NCI-H187 treated with DMSO at 0.1 percent for 48 hours (cell line): ENCODE measurements around the gene POLR3H.
"Not testable (repeated sequence)": the region's sequence is repeated elsewhere in the genome, so short reads cannot be mapped to it uniquely, and the experiment has no call there.

ENCODE experiments used
- DNase-seq: peaks from one replicate; lab custom pipeline; 2025; lab: John Stamatoyannopoulos, UW

The POLR3H gene

DNA sequence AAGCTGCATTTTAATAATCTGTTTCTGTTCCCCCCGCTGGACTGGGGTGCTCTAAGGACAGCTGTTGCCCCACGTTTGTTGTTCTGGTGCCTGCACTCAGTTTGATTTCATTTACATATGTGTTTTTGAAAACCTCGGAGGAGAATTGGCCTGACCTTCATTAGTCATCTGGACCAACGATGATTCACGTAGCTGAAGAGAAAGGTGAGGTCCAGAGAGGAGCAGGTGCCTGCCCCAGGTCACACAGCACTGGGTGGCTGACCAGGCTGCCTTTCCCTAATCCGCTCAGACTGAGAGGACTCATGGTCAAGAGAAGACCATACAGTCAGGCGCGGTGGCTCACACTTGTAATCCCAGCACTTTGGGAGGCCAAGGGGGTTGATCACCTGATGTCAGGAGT lies 20.3 kb upstream of the POLR3H start:
- no peak for DNase-seq

DNA sequence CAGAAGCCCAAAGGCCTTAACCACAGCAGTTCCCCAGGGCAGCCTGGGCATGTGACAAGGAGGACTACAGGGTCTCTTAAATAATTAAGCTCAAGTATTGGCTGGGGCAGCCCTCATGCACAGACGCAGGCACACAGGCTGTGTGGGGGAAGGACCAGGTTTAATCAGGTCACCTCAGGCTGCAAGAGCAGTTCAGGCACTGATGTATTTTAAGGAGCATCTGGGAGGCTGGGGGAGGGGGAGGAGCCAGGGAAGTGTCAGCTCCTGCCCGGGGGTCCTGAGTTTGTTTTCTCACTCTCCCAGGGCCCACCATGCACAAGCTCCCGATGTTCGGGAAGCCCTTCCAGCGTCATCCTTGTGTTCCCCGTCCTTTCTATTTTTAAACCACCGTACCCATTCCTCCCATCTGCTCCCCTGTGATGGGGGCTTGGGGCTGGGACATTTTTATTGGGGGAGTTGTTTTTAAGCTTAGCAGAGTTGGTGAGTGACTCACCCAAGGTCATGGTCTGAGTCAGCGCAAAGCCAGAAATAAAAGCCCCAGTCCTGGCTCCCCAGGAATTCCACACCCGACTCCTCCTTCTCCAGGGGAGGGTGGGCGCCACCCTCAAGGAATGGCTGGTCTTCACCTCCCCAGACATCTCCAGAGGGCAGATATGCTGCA lies 18.9 kb upstream of the POLR3H start:
- no peak for DNase-seq

DNA sequence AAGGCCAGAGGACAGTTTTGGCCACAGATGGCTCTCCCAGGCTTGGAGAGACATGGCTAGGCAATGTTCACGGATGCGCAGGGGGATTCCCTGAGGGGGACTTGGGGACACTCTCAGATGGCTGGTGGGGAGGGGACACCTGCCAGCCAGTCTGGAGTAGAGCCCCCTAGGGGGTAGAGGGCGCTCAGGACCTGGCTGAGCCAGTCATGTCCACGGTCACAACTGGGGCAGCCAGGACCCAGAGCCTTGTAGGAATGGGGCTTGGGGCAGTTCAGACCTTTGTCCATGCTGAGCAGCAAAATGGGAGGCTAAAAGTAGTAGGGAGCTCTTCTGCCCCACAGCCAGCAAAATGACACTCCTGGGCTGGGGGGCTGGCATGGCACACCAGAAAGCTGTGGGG lies 18.2 kb upstream of the POLR3H start:
- no peak for DNase-seq

DNA sequence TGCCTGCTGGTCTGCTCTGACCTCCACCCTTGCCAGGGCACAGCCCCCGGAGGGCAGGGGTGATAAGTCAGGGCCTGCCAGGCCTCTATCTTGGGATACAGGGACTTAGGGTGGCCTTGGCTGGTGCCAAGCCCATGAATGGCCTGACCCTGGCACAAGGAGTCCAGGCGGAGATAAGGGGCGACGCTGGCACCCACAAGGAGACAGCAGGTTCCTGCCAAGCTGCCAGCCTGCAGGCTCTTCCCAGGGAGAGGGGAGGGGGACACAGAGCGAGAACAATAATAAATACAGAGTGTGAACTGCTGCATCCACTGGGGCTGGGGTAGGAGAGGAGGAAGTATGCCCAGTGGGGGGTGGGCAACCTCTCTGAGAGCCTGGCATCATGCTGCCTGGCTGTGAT lies 17.5 kb upstream of the POLR3H start:
- DNase-seq: no peak

DNA sequence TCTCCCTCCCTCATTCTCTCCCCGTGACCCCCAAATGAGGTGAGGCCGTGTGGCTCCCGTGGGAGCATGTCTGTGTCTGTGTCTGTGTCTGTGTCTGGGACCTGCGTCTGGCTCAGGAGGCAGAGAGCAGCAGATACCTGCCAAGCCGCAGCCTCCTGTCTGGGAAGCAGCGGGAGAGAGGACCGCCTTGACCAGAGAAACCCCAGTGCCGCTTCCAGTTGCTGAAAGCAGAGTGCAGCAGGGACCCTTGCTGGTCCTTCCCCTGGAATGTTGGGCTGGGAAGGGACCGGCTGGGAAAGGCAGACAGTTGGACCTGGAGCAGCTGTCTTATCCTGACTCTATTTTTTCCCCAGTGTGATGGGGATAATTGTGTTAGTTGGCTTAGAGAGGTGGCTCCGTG lies 17.1 kb upstream of the POLR3H start:
- no peak for DNase-seq

DNA sequence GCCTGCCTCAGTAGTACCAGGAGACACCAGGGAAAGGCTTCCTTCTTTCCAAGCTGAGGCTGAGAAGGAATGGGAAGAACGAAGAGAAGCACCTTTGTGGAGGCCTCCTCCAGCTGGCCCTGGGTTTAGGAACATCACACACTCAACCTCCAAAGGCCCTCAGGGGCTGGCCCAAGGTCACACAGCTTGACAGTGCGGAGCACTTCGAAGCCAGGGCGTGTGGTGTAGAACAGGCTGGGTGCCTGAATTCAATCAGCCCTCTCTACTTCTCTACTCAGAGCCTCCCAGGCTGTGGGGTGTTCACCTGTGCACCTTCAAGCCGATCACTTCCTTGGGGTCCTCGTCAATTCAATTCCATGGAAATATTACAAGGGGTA lies 15.8 kb upstream of the POLR3H start:
- no peak for DNase-seq

DNA sequence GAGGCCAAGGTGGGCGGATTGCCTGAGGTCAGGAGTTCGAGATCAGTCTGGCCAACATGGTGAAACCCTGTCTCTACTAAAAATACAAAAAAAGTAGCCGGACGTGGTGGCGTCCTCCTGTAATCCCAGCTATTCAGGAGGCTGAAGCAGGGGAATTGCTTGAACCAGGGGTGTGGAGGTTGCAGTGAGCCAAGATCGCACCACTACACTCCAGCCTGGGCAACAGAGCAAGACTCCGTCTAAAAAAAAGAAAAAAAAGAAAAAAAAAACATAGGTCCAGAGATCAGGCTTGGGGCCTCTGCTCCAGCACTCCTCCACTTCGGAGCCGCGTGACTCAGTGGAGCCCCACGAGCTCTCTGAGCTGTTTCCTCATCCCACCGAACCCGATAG lies 14.0 kb upstream of the POLR3H start:
- DNase-seq: not testable (repeated sequence)

DNA sequence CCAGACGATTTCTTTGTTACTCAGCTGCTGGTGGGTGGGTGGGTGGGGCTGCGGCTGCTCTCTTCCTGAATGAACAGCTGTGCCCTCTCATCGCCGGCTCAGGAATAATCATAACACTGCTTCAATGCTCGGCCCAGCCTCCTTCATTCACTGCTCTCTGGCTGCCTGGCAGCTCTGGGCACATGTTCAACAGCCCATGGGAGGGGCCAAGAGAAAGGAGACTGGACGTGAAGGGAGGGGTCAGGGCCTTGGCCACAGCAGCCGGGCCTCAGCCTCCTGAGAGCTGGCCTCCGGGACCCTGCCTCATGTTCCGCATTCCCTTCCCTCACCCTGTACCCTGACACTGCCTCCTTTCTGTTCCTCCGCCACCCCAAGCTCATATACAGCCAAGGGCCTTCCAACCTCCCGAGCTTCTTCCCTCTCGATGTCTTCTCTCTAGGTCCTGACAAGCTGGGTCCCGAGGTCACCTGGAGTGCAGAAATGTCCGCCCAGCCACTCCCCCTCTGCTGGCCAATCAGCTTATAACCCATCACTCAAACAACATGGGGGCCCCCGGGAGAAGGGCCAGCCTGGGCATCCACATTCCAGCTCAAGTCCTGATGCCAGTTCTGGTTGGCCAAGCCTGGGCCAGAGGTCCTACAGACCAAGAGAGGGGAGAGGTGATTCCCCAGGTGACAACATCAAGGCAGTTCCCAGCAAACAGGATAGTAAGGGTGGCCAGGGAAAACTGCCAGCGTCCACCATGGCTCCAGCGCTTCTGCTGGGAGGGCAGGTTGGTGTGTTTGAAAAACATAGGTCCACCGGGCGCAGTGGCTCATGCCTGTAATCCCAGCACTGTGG lies 13.4 kb upstream of the POLR3H start:
- DNase-seq: no peak

DNA sequence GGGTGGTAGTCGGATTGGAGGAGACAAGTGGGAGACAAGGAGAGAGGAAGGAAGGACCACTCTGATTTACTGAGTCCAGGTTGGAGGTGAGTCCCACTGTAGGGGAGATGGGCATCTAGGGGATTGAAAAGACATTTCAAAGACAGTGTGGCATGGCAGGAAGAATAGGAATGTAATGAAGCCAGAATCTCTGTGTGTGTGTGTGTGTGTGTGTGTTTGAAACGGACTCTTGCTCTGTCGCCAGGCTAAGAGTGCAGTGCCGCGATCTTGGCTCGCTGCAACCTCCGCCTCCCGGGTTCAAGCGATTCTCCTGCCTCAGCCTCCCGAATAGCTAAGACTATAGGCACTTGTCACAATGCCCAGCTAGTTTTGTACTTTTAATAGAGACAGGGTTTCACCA lies 12.3 kb upstream of the POLR3H start:
- DNase-seq: no peak

DNA sequence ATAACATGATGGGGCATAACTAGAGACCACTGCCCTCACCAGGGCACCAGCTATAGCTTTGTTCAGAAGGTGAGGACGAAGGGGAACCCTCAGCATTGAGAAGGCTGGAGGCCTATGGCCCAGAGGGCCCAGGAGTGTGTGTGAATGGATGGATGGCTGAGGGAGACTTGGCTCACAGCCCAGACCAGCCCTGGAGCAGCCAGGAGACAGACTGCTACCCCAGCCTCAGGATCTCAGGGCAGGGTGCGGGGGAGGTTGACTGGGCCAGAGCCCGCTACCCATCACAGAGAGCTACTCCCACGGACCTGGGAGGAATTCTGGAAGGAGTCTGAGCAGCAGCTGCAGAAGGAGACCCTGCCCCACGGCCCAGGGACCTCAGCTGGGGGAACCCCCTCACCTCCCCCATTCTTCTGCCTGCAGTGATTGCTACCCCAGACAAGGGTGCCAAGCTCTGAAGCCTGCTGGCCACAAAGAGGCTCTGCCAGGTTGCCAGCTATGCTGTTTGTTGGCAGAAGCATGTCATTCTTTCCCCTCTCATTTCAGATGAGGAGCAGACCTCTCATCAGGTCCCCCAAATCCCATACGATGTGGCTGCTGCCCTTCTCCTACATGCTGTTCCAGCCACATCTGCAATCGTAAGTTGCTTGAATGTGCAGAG lies 11.2 kb upstream of the POLR3H start:
- no peak for DNase-seq

DNA sequence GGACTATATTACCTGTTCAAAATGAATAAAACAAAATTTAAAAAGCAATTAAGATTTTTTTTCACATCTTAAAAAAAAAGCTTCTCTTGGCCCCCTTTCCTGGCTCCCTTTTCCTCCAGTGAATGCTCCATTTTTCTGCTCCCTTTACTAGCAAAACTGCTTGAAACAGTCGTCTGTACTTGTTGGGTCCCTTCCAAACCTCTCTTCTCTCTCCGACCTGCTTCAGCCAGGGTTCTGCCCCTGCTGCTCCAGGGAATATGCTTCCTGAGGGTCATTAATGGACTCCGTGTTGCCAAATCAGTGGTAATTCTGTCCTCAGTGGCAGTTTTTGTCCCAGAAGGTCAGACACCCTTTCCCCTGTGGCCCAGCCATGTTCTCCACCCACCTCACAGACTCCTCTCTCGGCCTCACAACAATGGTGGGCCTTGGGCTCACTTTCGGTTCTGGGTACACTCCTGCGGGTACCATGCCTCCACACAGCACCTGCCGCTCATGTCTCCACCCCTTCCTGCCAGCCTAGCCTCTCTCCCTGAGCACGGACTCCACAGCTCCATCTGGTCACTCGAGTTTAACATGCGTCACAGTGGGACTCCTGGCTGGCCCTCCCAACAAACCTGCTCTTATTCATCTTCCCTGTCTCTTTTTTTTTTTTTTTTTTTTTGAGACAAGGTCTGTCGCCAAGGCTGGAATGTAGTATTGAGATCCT lies 7.8 kb upstream of the POLR3H start:
- no peak for DNase-seq

DNA sequence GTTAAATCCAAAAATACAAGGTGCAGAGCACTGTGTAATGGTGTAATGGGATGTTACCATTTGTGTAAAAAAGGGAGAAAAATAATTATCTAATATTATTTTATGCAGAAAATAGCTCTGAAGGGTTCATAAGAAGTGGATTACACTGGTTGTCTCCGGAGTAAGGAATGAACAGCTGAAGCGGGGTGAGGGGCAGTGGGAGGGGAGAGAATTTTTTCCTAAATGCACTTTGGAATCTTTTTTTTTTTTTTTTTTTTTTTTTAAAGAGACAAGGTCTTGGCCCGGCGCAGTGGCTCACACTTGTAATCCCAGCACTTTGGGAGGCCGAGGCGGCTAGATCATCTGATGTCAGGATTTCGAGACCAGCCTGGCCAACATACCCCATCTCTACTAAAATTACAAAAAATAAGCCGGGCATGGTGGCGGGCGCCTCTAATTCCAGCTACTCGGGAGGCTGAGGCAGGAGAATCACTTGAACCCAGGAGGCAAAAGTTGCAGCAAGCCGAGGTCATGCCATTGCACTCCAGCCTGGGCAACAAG lies 6.8 kb upstream of the POLR3H start:
- DNase-seq: no peak

DNA sequence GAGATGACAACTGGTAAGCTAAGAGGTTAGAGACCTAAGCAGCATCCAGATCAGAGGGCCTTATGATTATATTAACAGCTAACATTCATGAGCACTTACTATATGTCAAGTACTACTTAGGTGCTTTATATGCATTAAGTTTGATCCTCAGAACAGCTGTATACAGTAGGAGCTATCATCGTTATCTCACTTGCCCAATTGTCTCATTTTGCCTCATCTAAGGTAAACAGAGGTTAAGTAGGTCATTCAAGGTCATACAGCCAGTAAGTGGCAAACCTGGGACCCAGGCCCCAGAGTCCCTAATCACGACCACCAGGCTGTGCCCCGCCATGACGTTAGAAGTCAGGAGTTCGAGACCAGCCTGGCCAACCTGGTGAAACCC lies 4.6 kb upstream of the POLR3H start:
- no peak for DNase-seq

DNA sequence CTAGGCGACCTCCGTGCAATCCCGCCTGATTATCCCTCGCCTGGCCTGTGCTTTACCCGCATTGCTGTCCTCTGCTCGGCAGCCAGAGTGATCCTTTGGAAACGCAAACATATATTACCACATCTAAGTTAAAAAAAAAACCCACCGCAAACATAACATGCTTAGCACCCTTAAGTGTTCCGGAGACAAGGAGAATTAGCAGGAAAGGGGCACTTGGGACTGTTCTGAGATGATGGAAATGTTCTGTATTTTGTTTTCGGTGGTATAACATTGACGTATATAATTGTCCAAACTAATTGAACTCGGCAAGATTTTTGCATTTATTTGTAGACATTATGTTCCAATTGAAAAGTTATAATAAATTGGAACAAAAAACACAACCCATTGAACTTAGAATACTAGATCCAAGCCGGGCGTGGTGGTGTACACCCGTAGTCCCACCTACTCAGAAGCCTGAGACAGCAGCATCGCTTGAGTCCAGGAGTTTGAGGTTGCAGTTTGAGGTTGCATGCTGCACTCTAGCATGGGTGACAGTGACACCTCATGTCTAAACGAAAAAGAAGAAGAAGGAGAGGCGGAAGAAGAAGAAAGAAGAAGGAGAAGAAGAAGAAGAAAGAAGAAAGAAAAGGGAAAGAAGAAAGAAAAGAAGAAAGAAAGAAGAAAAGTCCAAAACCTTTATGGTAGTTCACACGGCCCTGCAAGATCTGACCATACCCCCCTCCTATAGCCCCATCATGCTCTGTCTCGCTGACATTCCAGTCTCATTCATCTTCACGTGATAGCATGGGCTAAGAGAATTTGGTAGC lies 604 bp upstream of the POLR3H start:
- DNase-seq: no peak

DNA sequence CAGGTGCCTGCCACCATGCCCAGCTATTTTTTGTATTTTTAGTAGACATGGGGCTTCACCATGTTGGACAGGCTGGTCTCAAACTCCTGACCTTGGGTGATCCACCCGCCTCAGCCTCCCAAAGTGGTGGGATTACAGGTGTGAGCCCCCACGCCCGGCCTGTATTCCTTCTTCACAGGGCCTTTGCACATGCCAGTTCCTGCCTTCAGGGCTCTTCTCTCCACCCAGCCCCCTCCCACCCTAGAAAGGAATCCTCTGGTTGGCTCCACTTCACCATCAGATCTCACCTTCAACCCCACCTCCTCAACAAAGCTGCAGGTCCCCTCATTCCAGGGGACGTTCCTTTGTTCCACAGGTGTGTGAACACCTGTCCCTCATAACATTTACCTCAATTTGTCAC lies 2.0 kb downstream of the POLR3H start:
- DNase-seq: no peak

DNA sequence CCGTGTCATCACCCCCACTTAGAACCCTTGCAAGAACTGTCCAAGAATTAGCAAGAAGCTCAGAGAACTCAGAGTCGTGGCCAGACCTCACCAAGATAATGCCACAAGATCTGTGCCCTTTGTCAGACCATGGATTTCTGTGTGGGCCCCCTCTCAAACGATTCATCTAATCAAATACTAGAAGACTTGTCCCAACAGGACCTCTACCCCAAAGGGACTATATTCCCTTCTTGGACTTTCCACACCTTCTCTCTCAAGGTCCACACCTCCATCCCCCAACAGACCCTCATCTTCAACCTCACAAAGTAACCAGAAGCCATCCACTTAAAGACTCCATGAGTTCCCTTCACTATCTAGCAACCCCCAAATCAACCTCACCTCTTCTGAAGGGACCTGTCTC lies 2.8 kb downstream of the POLR3H start:
- no peak for DNase-seq

DNA sequence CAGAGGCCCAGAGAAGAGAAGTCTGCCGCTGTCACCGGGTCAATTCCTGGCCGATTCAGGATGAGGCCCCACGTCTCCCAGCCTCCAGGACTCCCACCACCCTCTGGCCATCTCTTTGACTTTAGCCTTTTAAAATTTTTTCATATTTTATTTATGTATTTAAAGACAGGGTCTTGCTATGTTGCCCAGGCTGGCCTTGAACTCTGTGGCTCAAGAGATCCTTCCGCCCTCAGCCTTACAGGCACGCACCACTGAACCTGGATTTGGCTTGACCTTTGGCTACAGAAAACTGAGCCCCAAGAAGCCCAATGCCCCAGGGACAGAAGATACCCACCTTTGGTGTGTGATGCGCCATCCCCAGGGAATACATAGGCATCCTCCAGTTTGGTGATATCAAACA lies 3.9 kb downstream of the POLR3H start:
- DNase-seq: no peak

DNA sequence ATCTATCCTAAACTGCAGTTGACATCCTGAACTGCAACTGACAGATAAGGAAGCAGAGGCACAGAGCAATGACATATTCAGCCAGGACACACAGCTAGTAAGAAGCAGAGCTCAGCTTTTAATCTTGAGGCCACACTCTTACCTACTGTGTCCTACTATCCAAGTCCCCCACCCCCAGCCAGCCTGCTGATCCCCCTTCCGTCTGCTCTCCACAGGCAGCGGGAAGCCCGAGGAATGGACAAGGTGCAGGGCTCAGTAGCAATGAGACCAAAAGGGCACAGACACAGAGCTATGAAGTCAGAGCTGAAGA lies 4.3 kb downstream of the POLR3H start:
- no peak for DNase-seq

DNA sequence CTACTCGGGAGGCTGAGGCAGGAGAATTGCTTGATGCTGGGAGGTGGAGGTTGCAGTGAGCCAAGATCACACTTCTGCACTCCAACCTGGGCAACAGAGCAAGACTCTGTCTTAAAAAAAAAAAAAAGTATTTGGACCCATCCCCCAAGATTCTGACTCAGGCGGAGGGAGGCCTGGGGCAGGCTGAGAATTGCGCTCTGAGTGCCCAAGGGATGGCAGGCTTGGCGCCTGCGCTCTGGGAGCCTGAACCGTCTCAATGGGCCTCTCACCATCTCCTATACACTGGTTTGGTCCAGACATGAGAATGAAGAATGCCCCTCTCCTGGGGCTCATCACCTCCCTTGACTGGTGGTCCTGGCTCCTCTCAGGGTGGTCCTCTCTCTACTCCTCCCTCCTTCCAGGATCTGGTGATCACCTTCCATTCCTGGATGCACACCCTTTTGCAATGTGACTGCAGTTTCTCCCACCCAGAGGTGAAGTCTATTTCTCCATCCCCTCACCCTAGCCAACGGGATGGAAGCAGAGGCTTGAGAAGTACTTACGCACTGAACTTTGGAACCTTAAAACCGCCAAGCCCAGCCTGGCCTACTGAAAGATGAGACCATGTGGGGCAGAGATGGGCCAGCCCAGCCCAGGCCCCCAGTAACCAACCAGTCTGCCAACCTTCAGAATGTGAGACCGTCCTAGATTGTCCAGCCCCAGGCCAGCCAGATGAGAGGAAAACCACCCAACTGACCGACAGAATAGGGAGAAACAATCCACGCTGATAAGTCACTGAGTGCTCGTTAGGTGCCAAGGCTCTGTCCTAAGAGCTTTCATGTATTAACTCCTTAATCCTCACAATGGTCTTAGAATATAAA lies 4.9 kb downstream of the POLR3H start:
- no peak for DNase-seq

DNA sequence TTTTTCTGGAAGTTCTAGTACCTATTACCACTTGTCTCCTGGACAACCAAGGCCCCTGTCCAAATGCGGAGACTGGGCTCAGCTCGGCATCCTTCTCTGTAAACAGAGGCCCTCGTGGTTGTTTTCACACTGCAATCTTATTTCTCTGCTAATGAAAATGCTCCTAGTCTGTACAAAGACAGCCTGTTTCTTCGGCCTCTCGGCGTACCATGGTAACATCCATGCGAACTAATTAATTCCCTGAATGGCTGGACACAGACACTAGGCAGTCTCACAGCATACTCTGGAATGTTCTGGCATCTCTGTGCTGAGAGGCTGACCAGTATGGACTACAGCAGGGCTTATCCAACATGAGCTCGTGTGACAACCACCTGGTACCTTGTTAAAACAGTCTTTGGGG lies 5.7 kb downstream of the POLR3H start:
- DNase-seq: no peak

DNA sequence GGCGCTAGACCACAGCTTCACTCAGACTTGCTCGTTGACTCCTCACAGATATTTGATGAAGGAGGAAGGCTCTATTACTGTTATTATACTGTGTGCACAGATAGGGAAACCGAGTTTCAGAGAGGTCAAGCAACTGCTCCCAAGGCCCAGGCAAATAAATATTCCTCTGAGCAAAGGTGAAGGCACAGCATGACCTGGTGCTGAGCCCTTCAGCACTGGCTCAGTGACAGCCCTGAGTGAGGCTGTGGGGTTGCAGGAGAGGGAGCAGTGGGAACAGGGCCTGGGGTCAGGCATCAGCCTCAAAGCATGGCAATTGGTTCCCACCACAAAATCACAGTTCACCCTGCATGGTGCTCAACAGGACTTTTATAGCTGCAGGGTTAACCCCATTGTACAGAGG lies 7.1 kb downstream of the POLR3H start:
- DNase-seq: no peak
